ACC112 (cell line): ENCODE results near the gene RIMS3.

Source experiments
- H2AFZ ChIP-seq: fragments of 200-600 bp; sonication (generic); one replicate; pipeline ENCODE4 v1.6.0; 2017; ENCODE audit warnings: antibody characterized with exemption, low read length; ENCODE audit not compliant: unreplicated experiment
- H3K27ac ChIP-seq: fragments of 200-600 bp; sonication (generic); 2 replicates; pipeline ENCODE4 v1.5.1; 2014; ENCODE audit warnings: low read depth, mild to moderate bottlenecking, antibody characterized with exemption, low read length, moderate library complexity
- H3K27me3 ChIP-seq: fragments of 200-600 bp; sonication (generic); 2 replicates; pipeline ENCODE4 v1.6.1; 2014; ENCODE audit warnings: mild to moderate bottlenecking, antibody characterized with exemption, low read length, moderate library complexity, mixed read lengths; ENCODE audit not compliant: insufficient read depth
- H3K36me3 ChIP-seq: fragments of 200-600 bp; sonication (generic); 2 replicates; pipeline ENCODE4 v1.6.1; 2016; ENCODE audit warnings: mild to moderate bottlenecking, antibody characterized with exemption, low read length, moderate library complexity, mixed read lengths; ENCODE audit not compliant: insufficient read depth
- H3K4me1 ChIP-seq: fragments of 200-600 bp; sonication (generic); one replicate; pipeline ENCODE4 v1.6.1; 2016; ENCODE audit warnings: low read length, mixed read lengths; ENCODE audit not compliant: insufficient read depth, unreplicated experiment, control insufficient read depth
- H3K4me3 ChIP-seq: fragments of 200-600 bp; sonication (generic); 2 replicates; pipeline ENCODE4 v1.5.1; 2014; ENCODE audit warnings: mild to moderate bottlenecking, low read depth, low read length
- H3K79me2 ChIP-seq: fragments of 200-600 bp; sonication (generic); one replicate; pipeline ENCODE4 v1.6.0; 2016; ENCODE audit warnings: low read length; ENCODE audit not compliant: control insufficient read depth, unreplicated experiment, insufficient read depth

The RIMS3 gene

GRCh38 chr1:40620150-40620549, 45.3 kb downstream of the RIMS3 start:
- H3K36me3 ChIP-seq: no peaks in the 10 kb centered on the region
- H3K79me2 ChIP-seq: no peaks in the 10 kb centered on the region
- H2AFZ ChIP-seq: no peak overlapping the region
- H3K4me1 ChIP-seq: no peaks in the 10 kb centered on the region
- no peak overlapping the region for H3K27ac ChIP-seq
- peaks cover 65% of the 10 kb centered on the region for H3K27me3 ChIP-seq
- H3K4me3 ChIP-seq: no peak overlapping the region

GRCh38 chr1:40618108-40618507, 47.4 kb downstream of the RIMS3 start:
- Histone ChIP-seq H3K27ac (no peak overlapping the region), H2AFZ (no peak overlapping the region), H3K36me3 (no peaks in the 10 kb centered on the region), H3K4me1 (no peaks in the 10 kb centered on the region), H3K79me2 (no peaks in the 10 kb centered on the region), H3K27me3 (peaks cover 49% of the 10 kb centered on the region), H3K4me3 (no peak overlapping the region)

- H3K4me1 ChIP-seq: no peaks in the 10 kb centered on the region
- H2AFZ ChIP-seq: no peak overlapping the region
- H3K27ac ChIP-seq: no peak overlapping the region
- no peaks in the 10 kb centered on the region for H3K79me2 ChIP-seq
- H3K36me3 ChIP-seq: no peaks in the 10 kb centered on the region
- H3K27me3 ChIP-seq: peaks cover 8% of the 10 kb centered on the region
- H3K4me3 ChIP-seq: no peak overlapping the region
Observed at GRCh38 chr1:40612345-40612831, 53.1 kb downstream of the RIMS3 start.

GRCh38 chr1:40610156-40610555, 55.3 kb downstream of the RIMS3 start:
- Histone ChIP-seq H3K4me3 (no peak overlapping the region), H3K36me3 (no peaks in the 10 kb centered on the region), H3K79me2 (no peaks in the 10 kb centered on the region), H2AFZ (no peak overlapping the region), H3K27me3 (peaks cover 5% of the 10 kb centered on the region), H3K27ac (no peak overlapping the region), H3K4me1 (no peaks in the 10 kb centered on the region)

- Histone ChIP-seq H3K36me3 (no peaks in the 10 kb centered on the region), H3K4me1 (no peaks in the 10 kb centered on the region), H3K79me2 (no peaks in the 10 kb centered on the region), H3K27ac (no peak overlapping the region), H3K4me3 (no peak overlapping the region), H3K27me3 (peaks cover 9% of the 10 kb centered on the region), H2AFZ (no peak overlapping the region)
Observed at GRCh38 chr1:40607921-40608320, 57.6 kb downstream of the RIMS3 start.

GRCh38 chr1:40606978-40607377, 58.5 kb downstream of the RIMS3 start:
- H3K27ac ChIP-seq: no peak overlapping the region
- H3K79me2 ChIP-seq: no peaks in the 10 kb centered on the region
- no peak overlapping the region for H2AFZ ChIP-seq
- H3K4me1 ChIP-seq: no peaks in the 10 kb centered on the region
- no peaks in the 10 kb centered on the region for H3K36me3 ChIP-seq
- no peak overlapping the region for H3K4me3 ChIP-seq
- H3K27me3 ChIP-seq: peaks cover 15% of the 10 kb centered on the region

- no peaks in the 10 kb centered on the region for H3K79me2 ChIP-seq
- H3K4me1 ChIP-seq: no peaks in the 10 kb centered on the region
- no peak overlapping the region for H3K27ac ChIP-seq
- no peaks in the 10 kb centered on the region for H3K36me3 ChIP-seq
- H3K4me3 ChIP-seq: no peak overlapping the region
- H2AFZ ChIP-seq: no peak overlapping the region
- peaks cover 19% of the 10 kb centered on the region for H3K27me3 ChIP-seq
Observed at GRCh38 chr1:40606194-40606593, 59.3 kb downstream of the RIMS3 start.

GRCh38 chr1:40599926-40600325, 65.6 kb downstream of the RIMS3 start:
- Histone ChIP-seq H3K4me3 (no peak overlapping the region), H3K36me3 (no peaks in the 10 kb centered on the region), H3K4me1 (no peaks in the 10 kb centered on the region), H3K79me2 (no peaks in the 10 kb centered on the region), H3K27me3 (peaks cover 48% of the 10 kb centered on the region), H3K27ac (no peak overlapping the region), H2AFZ (no peak overlapping the region)

GRCh38 chr1:40595623-40596022, 69.9 kb downstream of the RIMS3 start:
- Histone ChIP-seq H3K79me2 (no peaks in the 10 kb centered on the region), H3K36me3 (no peaks in the 10 kb centered on the region), H3K4me3 (no peak overlapping the region), H3K27me3 (peaks cover 30% of the 10 kb centered on the region), H3K4me1 (no peaks in the 10 kb centered on the region), H2AFZ (no peak overlapping the region), H3K27ac (no peak overlapping the region)

GRCh38 chr1:40594187-40594531, 71.3 kb downstream of the RIMS3 start:
- peaks cover 16% of the 10 kb centered on the region for H3K27me3 ChIP-seq
- no peaks in the 10 kb centered on the region for H3K4me1 ChIP-seq
- H3K36me3 ChIP-seq: no peaks in the 10 kb centered on the region
- no peak overlapping the region for H3K27ac ChIP-seq
- H3K79me2 ChIP-seq: no peaks in the 10 kb centered on the region
- H2AFZ ChIP-seq: no peak overlapping the region
- H3K4me3 ChIP-seq: no peak overlapping the region

- H3K36me3 ChIP-seq: no peaks in the 10 kb centered on the region
- H3K4me3 ChIP-seq: no peak overlapping the region
- no peak overlapping the region for H3K27ac ChIP-seq
- H2AFZ ChIP-seq: no peak overlapping the region
- H3K4me1 ChIP-seq: no peaks in the 10 kb centered on the region
- H3K27me3 ChIP-seq: peaks cover 13% of the 10 kb centered on the region
- no peaks in the 10 kb centered on the region for H3K79me2 ChIP-seq
Observed at GRCh38 chr1:40593449-40594186, 71.9 kb downstream of the RIMS3 start.
